Measurements from ENCODE around the gene ALPK3.

The ALPK3 gene

DNA sequence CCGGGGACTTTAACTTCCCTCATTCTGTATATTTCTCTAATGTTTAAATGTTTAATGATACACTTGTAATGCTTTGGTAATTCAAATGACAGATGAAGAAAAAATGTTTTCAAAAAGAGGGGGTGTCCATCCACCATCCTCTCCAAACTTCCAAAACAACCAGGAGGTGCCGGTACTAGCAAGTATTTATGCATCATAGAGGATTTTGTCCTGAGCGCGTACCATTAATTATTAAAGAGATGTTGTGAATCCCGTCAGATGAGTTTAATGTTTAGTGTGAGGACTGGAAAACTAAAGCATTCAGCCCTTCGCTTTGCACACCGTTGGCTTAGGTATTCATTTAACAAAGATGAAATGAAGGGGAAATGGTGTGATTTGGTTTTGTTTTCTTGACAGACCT lies 68.6 kb downstream of the ALPK3 start:
- DNase-seq (ENCODE audit: low read depth), result no peak
- TF ChIP-seq, protein P1, sequence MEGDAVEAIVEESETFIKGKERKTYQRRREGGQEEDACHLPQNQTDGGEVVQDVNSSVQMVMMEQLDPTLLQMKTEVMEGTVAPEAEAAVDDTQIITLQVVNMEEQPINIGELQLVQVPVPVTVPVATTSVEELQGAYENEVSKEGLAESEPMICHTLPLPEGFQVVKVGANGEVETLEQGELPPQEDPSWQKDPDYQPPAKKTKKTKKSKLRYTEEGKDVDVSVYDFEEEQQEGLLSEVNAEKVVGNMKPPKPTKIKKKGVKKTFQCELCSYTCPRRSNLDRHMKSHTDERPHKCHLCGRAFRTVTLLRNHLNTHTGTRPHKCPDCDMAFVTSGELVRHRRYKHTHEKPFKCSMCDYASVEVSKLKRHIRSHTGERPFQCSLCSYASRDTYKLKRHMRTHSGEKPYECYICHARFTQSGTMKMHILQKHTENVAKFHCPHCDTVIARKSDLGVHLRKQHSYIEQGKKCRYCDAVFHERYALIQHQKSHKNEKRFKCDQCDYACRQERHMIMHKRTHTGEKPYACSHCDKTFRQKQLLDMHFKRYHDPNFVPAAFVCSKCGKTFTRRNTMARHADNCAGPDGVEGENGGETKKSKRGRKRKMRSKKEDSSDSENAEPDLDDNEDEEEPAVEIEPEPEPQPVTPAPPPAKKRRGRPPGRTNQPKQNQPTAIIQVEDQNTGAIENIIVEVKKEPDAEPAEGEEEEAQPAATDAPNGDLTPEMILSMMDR (conservative IDR thresholded peaks at IDR 0.05; ENCODE audit: low read depth, low read length), result no peak

DNA sequence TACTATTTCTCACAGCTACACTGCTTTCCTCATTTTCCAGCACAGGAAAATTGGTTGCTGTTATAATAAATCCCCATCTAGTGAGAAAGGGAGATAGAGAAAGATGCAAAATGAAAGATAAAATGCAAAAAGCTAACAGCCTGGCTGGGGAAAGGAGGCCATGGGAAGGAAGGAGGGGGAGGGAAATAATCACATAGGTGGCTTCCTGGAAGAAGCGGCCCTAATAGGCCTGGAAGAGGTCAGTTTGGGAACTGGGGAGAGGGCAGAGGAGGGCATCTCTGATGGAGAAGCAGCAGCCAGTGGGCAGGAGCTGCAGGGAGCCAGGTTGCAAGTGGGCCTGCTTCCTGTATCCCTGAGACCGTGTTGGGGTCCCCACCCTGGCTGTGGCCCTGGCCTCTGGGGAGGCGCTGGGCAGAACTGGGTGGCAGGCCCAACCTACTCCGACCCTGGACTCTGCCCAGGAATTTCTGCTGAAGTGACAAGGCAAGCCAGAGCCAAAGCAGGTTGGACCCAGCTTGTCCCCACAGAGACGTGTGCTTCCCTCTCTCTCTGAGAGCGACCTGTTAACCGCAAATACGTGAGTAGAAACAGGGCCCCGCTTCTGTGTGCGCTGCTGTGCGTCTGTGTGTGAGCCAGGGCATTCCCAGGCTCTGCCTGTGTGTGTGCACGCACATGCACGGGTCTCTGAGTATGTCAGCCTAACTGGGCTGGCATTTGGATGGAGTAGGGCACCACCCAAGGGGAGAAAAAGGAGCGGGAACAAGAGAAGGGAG lies 69.2 kb downstream of the ALPK3 start:
- TF ChIP-seq, protein P1 (conservative IDR thresholded peaks at IDR 0.05; ENCODE audit: low read depth, low read length), result no peak
- H3K4me3 ChIP-seq (ENCODE audit: low read depth, low read length), result no peak overlapping the region
- no peak for DNase-seq (ENCODE audit: low read depth)

More for the DNA sequence above, 68.6 kb downstream of the ALPK3 start:
- H3K4me3 ChIP-seq (ENCODE audit: low read depth, low read length), result no peak overlapping the region

DNA sequence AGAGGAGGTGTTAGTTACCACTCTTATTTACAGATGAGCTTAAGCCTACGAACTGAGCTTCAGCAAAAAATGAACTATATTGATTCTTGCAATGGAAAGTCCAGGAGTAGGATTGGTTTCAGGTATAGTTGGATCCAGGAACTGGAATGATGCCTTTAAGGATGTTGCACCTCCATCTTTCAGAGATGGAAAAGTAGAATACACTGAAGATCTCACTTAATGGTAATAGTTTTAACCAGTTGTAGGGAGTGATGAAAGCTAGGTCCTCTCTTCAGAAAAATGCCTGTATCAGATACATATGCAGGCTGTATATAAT lies 69.8 kb downstream of the ALPK3 start:
- TF ChIP-seq, protein P1 (conservative IDR thresholded peaks at IDR 0.05; ENCODE audit: low read depth, low read length), result no peak
- no peak overlapping the region for H3K4me3 ChIP-seq (ENCODE audit: low read depth, low read length)
- DNase-seq (ENCODE audit: low read depth), result no peak

DNA sequence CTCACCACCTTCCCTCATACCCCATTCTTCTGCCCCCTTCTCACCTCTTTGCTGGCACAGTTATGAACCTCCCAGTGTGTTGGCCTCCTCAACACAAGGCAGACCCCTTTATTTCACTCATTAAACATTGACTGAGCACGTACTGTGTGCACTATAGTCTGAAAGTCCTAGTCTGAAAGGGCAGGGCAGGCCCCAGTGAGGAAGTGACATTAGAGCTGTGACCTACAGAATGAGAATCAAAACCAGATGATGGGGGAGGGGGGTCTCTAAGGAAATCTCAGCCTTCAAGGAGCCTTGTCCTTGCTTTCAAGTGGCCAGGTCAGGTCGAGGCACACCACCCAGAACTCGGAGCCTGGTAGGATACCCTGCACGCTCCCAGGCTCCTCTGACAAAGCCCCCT lies 70.8 kb downstream of the ALPK3 start:
- DNase-seq (ENCODE audit: low read depth), result no peak
- no peak overlapping the region for H3K4me3 ChIP-seq (ENCODE audit: low read depth, low read length)
- TF ChIP-seq, protein P1 (conservative IDR thresholded peaks at IDR 0.05; ENCODE audit: low read depth, low read length), result no peak

DNA sequence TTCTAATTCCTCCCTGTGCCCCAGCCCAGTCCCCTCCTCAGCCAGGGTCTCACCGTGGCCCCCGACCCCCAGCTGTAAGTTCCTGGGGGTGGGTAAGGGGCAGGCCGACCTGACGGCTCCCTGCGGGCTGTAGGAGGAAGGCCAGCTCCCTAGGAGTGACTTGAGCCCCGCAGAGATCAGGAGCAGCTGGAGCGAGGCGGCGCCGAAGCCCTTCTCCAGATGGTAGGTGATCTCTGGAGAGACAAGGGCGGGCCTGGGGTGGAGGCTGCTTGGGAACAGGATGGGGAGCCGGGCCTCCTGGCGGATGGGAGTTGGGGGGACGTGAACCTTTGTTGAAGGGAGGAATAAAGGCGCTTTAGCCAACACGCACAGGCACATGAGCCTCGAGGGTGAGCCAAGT lies 71.5 kb downstream of the ALPK3 start:
- no peak overlapping the region for H3K4me3 ChIP-seq (ENCODE audit: low read depth, low read length)
- DNase-seq (ENCODE audit: low read depth), result no peak
- TF ChIP-seq, protein P1 (conservative IDR thresholded peaks at IDR 0.05; ENCODE audit: low read depth, low read length), result no peak

DNA sequence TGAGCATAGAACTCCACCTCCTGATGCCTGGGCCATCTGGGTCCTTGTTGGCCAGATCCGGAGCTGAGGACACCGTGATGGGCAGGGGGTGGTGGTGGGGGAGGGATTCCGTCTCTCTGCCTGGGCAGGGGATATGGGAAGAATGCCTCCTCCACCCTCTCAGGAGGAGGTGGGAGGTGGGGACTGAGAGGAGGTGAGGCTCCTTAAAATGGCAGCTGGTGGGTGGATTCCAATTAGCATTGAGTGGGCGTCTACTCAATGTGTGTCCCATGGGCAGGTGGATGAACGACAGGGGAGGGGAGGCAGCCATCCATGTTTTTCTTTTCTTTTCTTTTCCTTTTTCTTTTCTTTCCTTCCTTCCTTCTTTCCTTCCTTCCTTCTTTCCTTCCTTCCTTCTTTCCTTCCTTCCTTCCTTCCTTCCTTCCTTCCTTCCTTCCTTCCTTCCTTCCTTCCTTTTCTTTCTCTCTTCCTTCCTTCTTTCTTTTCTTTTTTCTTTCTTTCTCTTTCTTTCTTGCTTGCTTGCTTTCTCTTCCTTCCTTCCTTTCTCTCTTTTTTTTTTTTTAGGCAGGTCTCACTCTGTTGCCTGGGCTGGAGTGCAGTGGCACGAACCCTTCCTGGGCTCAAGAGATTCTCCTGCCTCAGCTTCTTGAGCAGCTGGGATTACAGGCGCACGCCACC lies 72.3 kb downstream of the ALPK3 start:
- TF ChIP-seq, protein P1 (conservative IDR thresholded peaks at IDR 0.05; ENCODE audit: low read depth, low read length), result no peak
- DNase-seq (ENCODE audit: low read depth), result no peak

More for the DNA sequence above, 72.3 kb downstream of the ALPK3 start:
- no peak overlapping the region for H3K4me3 ChIP-seq (ENCODE audit: low read depth, low read length)

Measured in choroid plexus epithelial cell (primary cell).